Measurements from ENCODE around the gene DNHD1.

DNHD1 gene

GRCh38 chr11:6563121-6563619 is 66.1 kb downstream of the DNHD1 start:
- DNase-seq (ENCODE audit: low read depth in 2 of 2) = no peak

- no peak for DNase-seq (ENCODE audit: low read depth in 2 of 2)
Measured at GRCh38 chr11:6563667-6564066, 66.6 kb downstream of the DNHD1 start.

- DNase-seq (ENCODE audit: low read depth in 2 of 2) = no peak
Measured at GRCh38 chr11:6565325-6565724, 68.2 kb downstream of the DNHD1 start.

GRCh38 chr11:6565988-6566703 is 69.1 kb downstream of the DNHD1 start:
- no peak for DNase-seq (ENCODE audit: low read depth in 2 of 2)

- no peak for DNase-seq (ENCODE audit: low read depth in 2 of 2)
Measured at GRCh38 chr11:6566704-6567370, 69.8 kb downstream of the DNHD1 start.

GRCh38 chr11:6567371-6567745 is 70.3 kb downstream of the DNHD1 start:
- DNase-seq (ENCODE audit: low read depth in 2 of 2) = no peak

GRCh38 chr11:6568191-6568918 is 71.3 kb downstream of the DNHD1 start:
- DNase-seq (ENCODE audit: low read depth in 2 of 2) = peak; percentile 64 to 67

- no peak for DNase-seq (ENCODE audit: low read depth in 2 of 2)
Measured at GRCh38 chr11:6569706-6570105, 72.6 kb downstream of the DNHD1 start.

- no peak for DNase-seq (ENCODE audit: low read depth in 2 of 2)
Measured at GRCh38 chr11:6570691-6571427, 73.8 kb downstream of the DNHD1 start.

GRCh38 chr11:6571434-6572008 is 74.4 kb downstream of the DNHD1 start:
- DNase-seq (ENCODE audit: low read depth in 2 of 2) = no peak

- DNase-seq (ENCODE audit: low read depth in 2 of 2) = peak; percentile 56 to 57
Measured at GRCh38 chr11:6572215-6572614, 75.1 kb downstream of the DNHD1 start.

- DNase-seq (ENCODE audit: low read depth in 2 of 2) = no peak
Measured at GRCh38 chr11:6574816-6575715, 78.0 kb downstream of the DNHD1 start.

GRCh38 chr11:6576471-6577373 is 79.6 kb downstream of the DNHD1 start:
- DNase-seq (ENCODE audit: low read depth in 2 of 2) = peak; percentile 84

GRCh38 chr11:6578134-6578533 is 81.1 kb downstream of the DNHD1 start:
- DNase-seq (ENCODE audit: low read depth in 2 of 2) = no peak

GRCh38 chr11:6579681-6580080 is 82.6 kb downstream of the DNHD1 start:
- DNase-seq (ENCODE audit: low read depth in 2 of 2) = no peak

GRCh38 chr11:6583584-6583983 is 86.5 kb downstream of the DNHD1 start:
- DNase-seq (ENCODE audit: low read depth in 2 of 2) = no peak

- DNase-seq (ENCODE audit: low read depth in 2 of 2) = no peak
Measured at GRCh38 chr11:6584528-6584927, 87.4 kb downstream of the DNHD1 start.

- no peak for DNase-seq (ENCODE audit: low read depth in 2 of 2)
Measured at GRCh38 chr11:6586434-6587359, 89.6 kb downstream of the DNHD1 start.
